H1 (cell line): ENCODE results near the gene PLXND1. TPM values are rescaled to one million over a fixed set of nuclear protein-coding genes. Genes with fewer than 3 reads are reported as not detected.
A peak's percentile ranks its signal among the peaks of the same experiment; 100 is the strongest.

Experiments
- CTCF ChIA-PET: fragments of 300-600 bp; sonication (Branson Sonifier 250); formaldehyde crosslinking; loops from one replicate; lab custom pipeline; 2021; ENCODE audit not compliant: partially characterized antibody; lab: Charles Lee
- POLR2A ChIA-PET: fragments of 300-600 bp; sonication (Branson Sonifier 250); formaldehyde crosslinking; loops from one replicate; lab custom pipeline; 2021; ENCODE audit warnings: inconsistent platforms; ENCODE audit not compliant: partially characterized antibody; lab: Charles Lee
- DNase-seq, 2 experiments: peaks; one replicate each; pipeline versions ENCODE4 v3.0.0 to v3.0.0-alpha.2; 2010 to 2022; ENCODE audit warnings: low spot score in 2 of 2, low read depth in 1 of 2, mixed read lengths in 1 of 2
- FAIRE-seq: peaks from 2 replicates; lab custom pipeline; 2011; peaks lifted over from hg19 to GRCh38; lab: Jason Lieb, UNC
- H2AFZ ChIP-seq: 2 replicates; pipeline ENCODE4 v1.8.1; 2012; ENCODE audit warnings: low read length, inconsistent platforms
- H2AK5ac ChIP-seq: 2 replicates; pipeline ENCODE4 v1.6.1; 2013; ENCODE audit warnings: low read depth, low read length
- H2BK120ac ChIP-seq: replicated peaks from 2 replicates; pipeline ENCODE3; 2013; ENCODE audit warnings: low read depth, low read length, inconsistent platforms
- H2BK12ac ChIP-seq: 2 replicates; pipeline ENCODE4 v1.6.1; 2013; ENCODE audit warnings: low read depth, low read length
- H2BK15ac ChIP-seq: 2 replicates; pipeline ENCODE4 v1.6.1; 2013; ENCODE audit warnings: low read length
- H2BK20ac ChIP-seq: 2 replicates; pipeline ENCODE4 v1.6.1; 2013; ENCODE audit warnings: low read length
- H2BK5ac ChIP-seq: 2 replicates; pipeline ENCODE4 v1.6.1; 2013; ENCODE audit warnings: low read depth, low read length
- H3K14ac ChIP-seq: 2 replicates; pipeline ENCODE4 v1.6.1; 2013; ENCODE audit warnings: inconsistent platforms; ENCODE audit not compliant: insufficient read length
- H3K18ac ChIP-seq: 2 replicates; pipeline ENCODE4 v1.6.1; 2013; ENCODE audit warnings: low read length; ENCODE audit errors: extremely low read depth
- H3K23ac ChIP-seq: 2 replicates; pipeline ENCODE4 v1.6.1; 2013; ENCODE audit warnings: inconsistent platforms; ENCODE audit not compliant: insufficient read length
- H3K23me2 ChIP-seq: 2 replicates; pipeline ENCODE4 v1.6.1; 2013; ENCODE audit warnings: low read depth, low read length
- H3K27ac ChIP-seq: 2 replicates; pipeline ENCODE4 v1.6.1; 2011; ENCODE audit warnings: low read depth, low read length, inconsistent platforms
- H3K27me3 ChIP-seq, 4 experiments: replicated peaks in 1 of 4; 1 replicate in 1 of 4; 2 replicates in 3 of 4; pipeline versions ENCODE4 v1.6.1 to v1.8.1; 2011 to 2013; ENCODE audit warnings: low read length in 3 of 4, mild to moderate bottlenecking in 3 of 4, inconsistent platforms in 2 of 4, mixed read lengths in 2 of 4, moderate library complexity in 1 of 4; ENCODE audit not compliant: control insufficient read depth in 3 of 4, insufficient read depth in 3 of 4; ENCODE audit errors: extremely low read depth in 1 of 4
- H3K36me3 ChIP-seq, 4 experiments: 2 replicates each; pipeline versions ENCODE4 v1.6.1 to v1.8.1; 2011 to 2013; ENCODE audit warnings: mild to moderate bottlenecking in 4 of 4, low read length in 3 of 4, moderate library complexity in 2 of 4, control low read depth in 1 of 4, inconsistent platforms in 1 of 4; ENCODE audit not compliant: insufficient read depth in 4 of 4, control insufficient read depth in 2 of 4
- H3K4ac ChIP-seq: replicated peaks from 2 replicates; pipeline ENCODE3; 2013; ENCODE audit warnings: low read length, low read depth, mixed read lengths, inconsistent platforms; ENCODE audit not compliant: insufficient read length
- H3K4me1 ChIP-seq, 4 experiments: replicated peaks in 1 of 4; 1 replicate in 1 of 4; 2 replicates in 3 of 4; pipeline versions ENCODE4 v1.6.1 to v1.8.1; 2011 to 2013; ENCODE audit warnings: low read length in 3 of 4, inconsistent platforms in 2 of 4, mixed read lengths in 1 of 4; ENCODE audit not compliant: insufficient read depth in 4 of 4, control insufficient read depth in 3 of 4
- H3K4me2 ChIP-seq, 2 experiments: 2 replicates each; pipeline versions ENCODE4 v1.6.1 to v1.8.1; 2011 to 2013; ENCODE audit warnings: low read depth in 2 of 2, low read length in 2 of 2, control low read depth in 1 of 2, inconsistent platforms in 1 of 2, mild to moderate bottlenecking in 1 of 2; ENCODE audit not compliant: insufficient read depth in 1 of 2
- H3K4me3 ChIP-seq, 4 experiments: fragments of 200-600, 300-600 bp in 1 of 4; sonication (generic), shearing (Covaris generic), sonication (Bioruptor Twin) in 1 of 4; 2 replicates each; pipeline versions ENCODE4 v1.5.1 to v1.8.1; 2011 to 2016; ENCODE audit warnings: low read length in 4 of 4, low read depth in 3 of 4, control low read depth in 2 of 4, inconsistent platforms in 2 of 4, mild to moderate bottlenecking in 2 of 4, mixed read lengths in 1 of 4, moderate library complexity in 1 of 4; ENCODE audit not compliant: insufficient read depth in 2 of 4; ENCODE audit errors: extremely low read depth in 1 of 4
- H3K56ac ChIP-seq: replicated peaks from 2 replicates; pipeline ENCODE3; 2013; ENCODE audit warnings: low read depth, mild to moderate bottlenecking, mixed read lengths, low read length, inconsistent platforms; ENCODE audit not compliant: insufficient read length
- H3K79me1 ChIP-seq: 2 replicates; pipeline ENCODE4 v1.6.1; 2013; ENCODE audit warnings: low read depth, low read length, control low read depth
- H3K79me2 ChIP-seq, 2 experiments: 2 replicates each; pipeline versions ENCODE4 v1.6.1 to v1.8.1; 2012 to 2013; ENCODE audit warnings: low read length in 2 of 2, mild to moderate bottlenecking in 2 of 2, inconsistent platforms in 1 of 2; ENCODE audit not compliant: insufficient read depth in 2 of 2, control insufficient read depth in 1 of 2
- H3K9ac ChIP-seq, 4 experiments: replicated peaks in 1 of 4; 1 replicate in 1 of 4; 2 replicates in 3 of 4; pipeline versions ENCODE4 v1.6.1 to v1.8.1; 2011 to 2013; ENCODE audit warnings: low read depth in 3 of 4, low read length in 3 of 4, control low read depth in 2 of 4, mild to moderate bottlenecking in 2 of 4, moderate library complexity in 2 of 4, inconsistent platforms in 1 of 4; ENCODE audit errors: extremely low read depth in 1 of 4
- H3K9me3 ChIP-seq, 2 experiments: 2 replicates each; pipeline versions ENCODE4 v1.6.1 to v1.8.1; 2012 to 2013; ENCODE audit warnings: mild to moderate bottlenecking in 2 of 2, moderate library complexity in 2 of 2, control low read depth in 1 of 2, inconsistent platforms in 1 of 2, low read depth in 1 of 2, low read length in 1 of 2, mixed read lengths in 1 of 2; ENCODE audit not compliant: insufficient read depth in 2 of 2
- H4K20me1 ChIP-seq, 2 experiments: replicated peaks in 1 of 2; 2 replicates each; pipeline versions ENCODE3 to v1.8.1; 2011 to 2013; ENCODE audit warnings: inconsistent platforms in 2 of 2, low read length in 2 of 2, mild to moderate bottlenecking in 1 of 2; ENCODE audit not compliant: insufficient read depth in 2 of 2, control insufficient read depth in 1 of 2
- H4K5ac ChIP-seq: 2 replicates; pipeline ENCODE4 v1.6.1; 2013; ENCODE audit warnings: low read length, low read depth, mixed read lengths, inconsistent platforms; ENCODE audit not compliant: insufficient read length
- H4K8ac ChIP-seq: 2 replicates; pipeline ENCODE4 v1.8.0; 2013; ENCODE audit warnings: mild to moderate bottlenecking, moderate library complexity, low read length, inconsistent platforms; ENCODE audit not compliant: insufficient read depth; ENCODE audit errors: extremely low read depth
- H4K91ac ChIP-seq: replicated peaks from 2 replicates; pipeline ENCODE3; 2013; ENCODE audit warnings: low read length, mixed read lengths, inconsistent platforms; ENCODE audit not compliant: insufficient read length
- ASH2L ChIP-seq: fragments of 200-600, 300-600 bp; sonication (generic); IDR thresholded peaks from one replicate; pipeline ENCODE4 v1.7.1; 2017; ENCODE audit warnings: low read length
- ATF2 ChIP-seq: IDR thresholded peaks from 2 replicates; pipeline ENCODE4 v1.6.1; 2012; ENCODE audit warnings: low read length, inconsistent platforms
- BCL11A ChIP-seq, 2 experiments: IDR thresholded peaks; one replicate each; pipeline ENCODE4 v1.6.1; 2011; ENCODE audit warnings: low read depth in 2 of 2, low read length in 2 of 2, mild to moderate bottlenecking in 2 of 2
- CHD1 ChIP-seq: IDR thresholded peaks from 2 replicates; pipeline ENCODE4 v1.6.1; 2012; ENCODE audit warnings: low read depth, low read length, improper control_type of control experiment
- CTCF ChIP-seq, 3 experiments: IDR thresholded peaks; 1 replicate in 2 of 3; 2 replicates in 1 of 3; pipeline versions ENCODE4 v1.5.1 to v1.6.1; 2011; ENCODE audit warnings: low read length in 3 of 3, mild to moderate bottlenecking in 3 of 3, inconsistent platforms in 2 of 3, low read depth in 1 of 3, moderate library complexity in 1 of 3; ENCODE audit not compliant: insufficient read depth in 1 of 3; ENCODE audit errors: control extremely low read depth in 1 of 3
- MAX ChIP-seq: IDR thresholded peaks from 2 replicates; pipeline ENCODE4 v1.6.1; 2012; ENCODE audit warnings: inconsistent platforms
- POU5F1 ChIP-seq: IDR thresholded peaks from 2 replicates; pipeline ENCODE4 v1.6.1; 2011; ENCODE audit warnings: low read depth, mild to moderate bottlenecking, low read length, moderate library complexity
- SIRT6 ChIP-seq: IDR thresholded peaks from one replicate; pipeline ENCODE4 v1.7.1; 2012; ENCODE audit warnings: low read length, inconsistent platforms
- SP1 ChIP-seq: IDR thresholded peaks from 2 replicates; pipeline ENCODE4 v1.6.1; 2011; ENCODE audit warnings: low read depth, low read length
- SP2 ChIP-seq: IDR thresholded peaks from 2 replicates; pipeline ENCODE4 v1.6.1; 2012; ENCODE audit warnings: mild to moderate bottlenecking, low read length, inconsistent platforms
- WGBS, 2 experiments: shearing (Covaris generic) in 1 of 2; methylation state at CpG; one replicate each; pipeline versions ENCODE4 v1.1.6 to v1.1.7; 2013 to 2015; ENCODE audit warnings: low lambda C conversion rate in 2 of 2, mixed read lengths in 2 of 2, inconsistent platforms in 1 of 2, low coverage in 1 of 2, missing lambda C conversion rate in 1 of 2; ENCODE audit not compliant: insufficient replicate concordance in 2 of 2, insufficient coverage in 1 of 2, insufficient read length in 1 of 2; ENCODE audit errors: extremely low coverage in 1 of 2, missing lambda C conversion rate in 1 of 2; 5-methylcytosine and 5-hydroxymethylcytosine counted together
- polyA plus RNA-seq, 7 experiments: library from polyadenylated mRNA; depleted of rRNA in 3 of 7; stranded (reverse) in 5 of 7; unstranded in 2 of 7; fragments of >200 nt in 5 of 7; fragments of 200-250 nt in 2 of 7; gene quantifications; 1 replicate in 5 of 7; 2 replicates in 1 of 7; 4 replicates in 1 of 7; pipeline versions ENCODE4 v1.2.1 to v1.2.3, GENCODE V29; 2011 to 2013; ENCODE audit warnings: missing spikeins in 2 of 7, mixed read lengths in 2 of 7
- total RNA-seq: library from RNA; stranded (reverse); fragmentation: NEBNext Ultra II Directional; extraction: Animal tissue kit (Norgen Biotek cat#: 25700); gene quantifications from 2 replicates; pipeline ENCODE4 v1.2.1, GENCODE V29; 2021

PLXND1 gene
- total and polyA plus RNA-seq, 2 of the 8 experiments (the other 6 are each of a cell fraction or from before 2014, with no cell fraction given) = 17.7 to 66.4 TPM

DNA sequence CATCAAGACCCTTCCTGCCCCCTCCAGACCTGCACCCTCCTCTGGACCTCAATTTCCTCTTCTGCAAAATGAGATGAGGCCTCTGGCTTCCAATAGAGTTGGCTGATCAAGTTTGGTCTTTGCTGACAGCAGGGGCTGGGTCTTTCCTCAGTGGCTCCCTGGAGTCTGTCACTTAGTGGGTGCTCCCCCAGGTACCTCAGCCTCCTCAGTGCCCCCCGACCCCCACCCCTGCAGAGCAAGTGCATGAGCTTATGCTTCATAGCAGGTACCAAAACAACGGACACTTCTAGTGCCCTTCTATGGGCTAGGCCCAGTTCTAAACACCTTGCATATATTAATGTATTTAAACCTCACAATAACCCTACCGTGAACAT lies 6.9 kb upstream of the PLXND1 start:
- H3K23ac ChIP-seq = no peak overlapping the region
- DNase-seq (no peak), FAIRE-seq (no peak)
- ChIA-PET CTCF (interaction anchor here (1.1 to 2.1 kb wide), 3 partner anchors 12 to 230 kb away, joined by 4 read pairs; no protein-coding TSS in a partner anchor), POLR2A (interaction anchor here (1.4 to 1.6 kb wide), 2 partner anchors 14 to 21 kb away, joined by 3 to 4 read pairs; no protein-coding TSS in a partner anchor)
- no peak overlapping the region for H2BK15ac ChIP-seq
- no peaks in the 10 kb centered on the region for H4K20me1 ChIP-seq
- H2BK5ac ChIP-seq = no peak overlapping the region
- peak overlapping the region; percentile 99; the same call in 1 of the 2 replicates for H2AK5ac ChIP-seq
- no peak overlapping the region for H3K27ac ChIP-seq
- WGBS, 2 experiments = 91% methylated on average over 3 of the region's 3 CpGs; no CpG with 5 or more reads in 1 of the 2 experiments
- H3K4ac ChIP-seq = peak overlapping the region; percentile 66
- no peak overlapping the region for H3K9ac ChIP-seq
- peaks cover 0 to 13% (median 11%) of the 10 kb centered on the region in 4 experiments; a peak in 5 of 7 replicates for H3K4me1 ChIP-seq
- H3K36me3 ChIP-seq = no peaks in the 10 kb centered on the region
- H3K79me2 ChIP-seq = no peaks in the 10 kb centered on the region
- no peak overlapping the region for H2BK120ac ChIP-seq
- H3K14ac ChIP-seq = no peak overlapping the region
- no peak overlapping the region for H3K56ac ChIP-seq
- H2BK12ac ChIP-seq = 0 out of 2 replicates have a peak overlapping the region, but pooled peaks have one; percentile 98
- no peak overlapping the region for H4K5ac ChIP-seq
- H3K9me3 ChIP-seq = no peaks in the 10 kb centered on the region
- H3K27me3 ChIP-seq = no peaks in the 10 kb centered on the region
- H2AFZ ChIP-seq = no peak overlapping the region
- H3K4me2 ChIP-seq = no peak overlapping the region
- no peak overlapping the region for H2BK20ac ChIP-seq
- no peak overlapping the region for H3K4me3 ChIP-seq
- peak overlapping the region; percentile 63 for H4K91ac ChIP-seq
- no peaks in the 10 kb centered on the region; the same call in 1 of the 2 replicates for H3K23me2 ChIP-seq
- H3K79me1 ChIP-seq = no peaks in the 10 kb centered on the region
- no peak overlapping the region for H4K8ac ChIP-seq
- H3K18ac ChIP-seq = no peak overlapping the region
- TF ChIP-seq ASH2L (no peak), ATF2 (no peak), SP1 (no peak), CTCF (IDR thresholded peaks at IDR 0.05; ENCODE audit: control extremely low read depth in 1 of 3, insufficient read depth in 1 of 3, low read depth in 1 of 3, low read length in 3 of 3) (no peak), MAX (no peak), BCL11A (IDR thresholded peaks at IDR 0.05; ENCODE audit: low read depth in 2 of 2, low read length in 2 of 2) (no peak), SP2 (no peak), CHD1 (no peak), SIRT6 (no peak), POU5F1 (no peak)
